Measurements from ENCODE around the gene CAMK2N1.

DNA sequence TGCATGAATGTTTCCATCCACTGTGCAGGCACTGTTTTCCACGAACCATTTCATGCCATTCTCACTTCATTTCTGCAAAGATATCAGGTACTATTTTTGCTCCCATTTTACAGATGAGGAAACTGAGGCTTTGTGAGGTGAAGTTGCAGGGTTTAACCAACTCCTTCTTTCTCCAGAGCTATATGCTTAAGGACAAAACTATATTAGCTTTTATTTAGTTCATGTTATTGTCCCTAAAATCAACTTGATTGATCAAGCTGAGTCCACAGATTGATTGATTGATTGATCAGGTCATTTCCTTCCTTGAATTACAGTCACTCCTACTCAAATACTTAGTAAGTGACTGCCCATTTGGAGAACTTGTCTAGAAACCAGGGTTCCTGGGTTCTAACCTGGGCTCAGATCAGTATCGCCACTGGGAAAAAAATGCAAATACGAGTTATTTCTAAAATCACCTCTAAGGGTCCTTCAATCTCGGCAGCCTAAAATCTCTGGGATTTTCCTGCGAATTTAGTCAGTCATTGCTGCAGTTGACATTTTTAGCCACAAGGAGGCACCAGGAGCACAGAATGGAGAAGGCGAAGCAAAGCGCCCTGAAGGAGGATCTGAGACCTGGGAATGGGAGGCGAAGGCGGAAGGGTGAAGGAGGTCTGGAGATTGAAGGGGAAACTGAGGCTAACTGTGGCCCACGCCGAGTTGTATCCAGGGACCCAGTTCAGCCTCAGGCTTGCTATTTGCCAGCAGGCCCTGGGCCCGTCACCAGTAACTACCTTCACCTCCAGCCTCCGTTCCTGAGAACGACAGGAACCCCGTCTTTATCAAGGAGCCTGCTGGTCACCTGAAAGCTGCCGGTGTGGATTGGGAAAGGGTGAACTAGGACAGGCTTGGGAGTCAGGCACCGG is 36.2 kb upstream of the CAMK2N1 start:
- no peak for TF ChIP-seq ZNF565 (CRISPR knock-in tag; conservative IDR thresholded peaks at IDR 0.05; ENCODE audit: low read depth)
- TF ChIP-seq, protein P1, sequence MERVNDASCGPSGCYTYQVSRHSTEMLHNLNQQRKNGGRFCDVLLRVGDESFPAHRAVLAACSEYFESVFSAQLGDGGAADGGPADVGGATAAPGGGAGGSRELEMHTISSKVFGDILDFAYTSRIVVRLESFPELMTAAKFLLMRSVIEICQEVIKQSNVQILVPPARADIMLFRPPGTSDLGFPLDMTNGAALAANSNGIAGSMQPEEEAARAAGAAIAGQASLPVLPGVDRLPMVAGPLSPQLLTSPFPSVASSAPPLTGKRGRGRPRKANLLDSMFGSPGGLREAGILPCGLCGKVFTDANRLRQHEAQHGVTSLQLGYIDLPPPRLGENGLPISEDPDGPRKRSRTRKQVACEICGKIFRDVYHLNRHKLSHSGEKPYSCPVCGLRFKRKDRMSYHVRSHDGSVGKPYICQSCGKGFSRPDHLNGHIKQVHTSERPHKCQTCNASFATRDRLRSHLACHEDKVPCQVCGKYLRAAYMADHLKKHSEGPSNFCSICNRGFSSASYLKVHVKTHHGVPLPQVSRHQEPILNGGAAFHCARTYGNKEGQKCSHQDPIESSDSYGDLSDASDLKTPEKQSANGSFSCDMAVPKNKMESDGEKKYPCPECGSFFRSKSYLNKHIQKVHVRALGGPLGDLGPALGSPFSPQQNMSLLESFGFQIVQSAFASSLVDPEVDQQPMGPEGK (CRISPR knock-in tag; IDR thresholded peaks at IDR 0.05; ENCODE audit: borderline replicate concordance) = no peak
- TF ChIP-seq ISL1 (CRISPR knock-in tag; IDR thresholded peaks at IDR 0.05) = no peak
- TF ChIP-seq, protein P2, sequence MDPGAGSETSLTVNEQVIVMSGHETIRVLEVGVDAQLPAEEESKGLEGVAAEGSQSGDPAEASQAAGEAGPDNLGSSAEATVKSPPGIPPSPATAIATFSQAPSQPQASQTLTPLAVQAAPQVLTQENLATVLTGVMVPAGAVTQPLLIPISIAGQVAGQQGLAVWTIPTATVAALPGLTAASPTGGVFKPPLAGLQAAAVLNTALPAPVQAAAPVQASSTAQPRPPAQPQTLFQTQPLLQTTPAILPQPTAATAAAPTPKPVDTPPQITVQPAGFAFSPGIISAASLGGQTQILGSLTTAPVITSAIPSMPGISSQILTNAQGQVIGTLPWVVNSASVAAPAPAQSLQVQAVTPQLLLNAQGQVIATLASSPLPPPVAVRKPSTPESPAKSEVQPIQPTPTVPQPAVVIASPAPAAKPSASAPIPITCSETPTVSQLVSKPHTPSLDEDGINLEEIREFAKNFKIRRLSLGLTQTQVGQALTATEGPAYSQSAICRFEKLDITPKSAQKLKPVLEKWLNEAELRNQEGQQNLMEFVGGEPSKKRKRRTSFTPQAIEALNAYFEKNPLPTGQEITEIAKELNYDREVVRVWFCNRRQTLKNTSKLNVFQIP (CRISPR knock-in tag; IDR thresholded peaks at IDR 0.05; ENCODE audit: borderline replicate concordance, low read depth) = no peak
- TF ChIP-seq, protein P3, sequence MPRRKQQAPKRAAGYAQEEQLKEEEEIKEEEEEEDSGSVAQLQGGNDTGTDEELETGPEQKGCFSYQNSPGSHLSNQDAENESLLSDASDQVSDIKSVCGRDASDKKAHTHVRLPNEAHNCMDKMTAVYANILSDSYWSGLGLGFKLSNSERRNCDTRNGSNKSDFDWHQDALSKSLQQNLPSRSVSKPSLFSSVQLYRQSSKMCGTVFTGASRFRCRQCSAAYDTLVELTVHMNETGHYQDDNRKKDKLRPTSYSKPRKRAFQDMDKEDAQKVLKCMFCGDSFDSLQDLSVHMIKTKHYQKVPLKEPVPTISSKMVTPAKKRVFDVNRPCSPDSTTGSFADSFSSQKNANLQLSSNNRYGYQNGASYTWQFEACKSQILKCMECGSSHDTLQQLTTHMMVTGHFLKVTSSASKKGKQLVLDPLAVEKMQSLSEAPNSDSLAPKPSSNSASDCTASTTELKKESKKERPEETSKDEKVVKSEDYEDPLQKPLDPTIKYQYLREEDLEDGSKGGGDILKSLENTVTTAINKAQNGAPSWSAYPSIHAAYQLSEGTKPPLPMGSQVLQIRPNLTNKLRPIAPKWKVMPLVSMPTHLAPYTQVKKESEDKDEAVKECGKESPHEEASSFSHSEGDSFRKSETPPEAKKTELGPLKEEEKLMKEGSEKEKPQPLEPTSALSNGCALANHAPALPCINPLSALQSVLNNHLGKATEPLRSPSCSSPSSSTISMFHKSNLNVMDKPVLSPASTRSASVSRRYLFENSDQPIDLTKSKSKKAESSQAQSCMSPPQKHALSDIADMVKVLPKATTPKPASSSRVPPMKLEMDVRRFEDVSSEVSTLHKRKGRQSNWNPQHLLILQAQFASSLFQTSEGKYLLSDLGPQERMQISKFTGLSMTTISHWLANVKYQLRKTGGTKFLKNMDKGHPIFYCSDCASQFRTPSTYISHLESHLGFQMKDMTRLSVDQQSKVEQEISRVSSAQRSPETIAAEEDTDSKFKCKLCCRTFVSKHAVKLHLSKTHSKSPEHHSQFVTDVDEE (CRISPR knock-in tag; IDR thresholded peaks at IDR 0.05) = no peak
- no peak for TF ChIP-seq TCF4 (CRISPR knock-in tag; IDR thresholded peaks at IDR 0.05; ENCODE audit: borderline replicate concordance)
- TF ChIP-seq RARB (CRISPR knock-in tag; IDR thresholded peaks at IDR 0.05) = no peak
- TF ChIP-seq ZC3H10 (CRISPR knock-in tag; IDR thresholded peaks at IDR 0.05) = no peak
- TF ChIP-seq ZNF8 (CRISPR knock-in tag; IDR thresholded peaks at IDR 0.05) = no peak
- TF ChIP-seq ZFP3 (CRISPR knock-in tag; IDR thresholded peaks at IDR 0.05) = no peak

All from SK-N-SH treated with all-trans-retinoic acid at 6 μM for 48 hours (cell line).